Activated CD8-positive, alpha-beta memory T cell treated with anti-CD3 and anti-CD28 coated beads, Interleukin-2, amount 50 U/mL, for 24 hours (primary cell): ENCODE data around the gene FANCG.

Source experiments
- DNase-seq: peaks from one replicate; pipeline ENCODE4 v3.0.0-alpha.2; 2020; ENCODE audit errors: extremely low read depth

FANCG gene

DNA sequence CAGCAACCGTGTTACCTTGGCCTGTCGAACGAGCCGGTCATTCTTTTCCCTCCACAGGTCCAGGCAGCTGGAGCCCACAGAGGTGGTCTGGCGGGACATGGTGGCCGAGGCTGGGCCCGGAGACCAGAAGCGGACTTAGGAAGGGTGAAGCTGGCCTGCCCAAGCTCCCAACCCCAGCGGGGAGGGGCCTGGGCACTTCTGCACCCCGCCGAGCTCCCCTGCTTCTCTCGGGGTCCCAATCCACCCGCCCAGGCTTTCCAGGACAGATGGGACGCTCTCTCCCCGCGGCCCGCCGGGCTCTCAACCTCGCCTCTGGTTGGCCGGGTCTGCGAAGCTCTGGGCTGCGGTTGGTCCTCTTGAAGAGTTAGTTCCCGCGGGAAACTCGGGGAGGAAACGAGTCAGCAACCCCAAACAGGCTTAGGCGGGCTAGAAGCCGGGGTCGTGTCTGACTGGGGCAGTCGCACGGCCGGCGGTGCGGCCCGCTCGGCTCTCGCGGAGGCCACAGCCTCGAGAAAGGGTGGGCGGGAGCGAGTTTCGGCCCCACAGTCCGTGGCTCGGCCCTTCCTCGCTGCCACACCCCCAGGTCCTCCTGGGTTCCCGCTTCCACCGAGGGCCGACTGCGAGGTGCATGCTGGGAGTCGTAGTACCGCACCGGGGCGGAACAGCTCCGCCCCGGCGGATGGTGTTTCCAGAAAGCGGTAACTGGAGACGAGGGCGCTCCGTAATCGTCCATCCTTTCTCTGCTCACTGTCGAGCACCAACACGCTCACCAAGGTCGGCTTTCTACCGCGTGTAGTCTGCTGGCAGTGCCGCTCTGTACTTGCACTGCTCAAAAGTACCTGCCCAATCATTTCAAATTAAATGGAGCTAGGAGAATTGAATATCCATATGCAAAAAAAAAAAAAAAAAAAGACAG is at the start of gene FANCG:
Gene FANCG (minus strand): TSS at position 517 of the 916 bp plus-strand sequence. CDS start 418 bp downstream, at position 99.
- DNase-seq = peak; percentile 62

GRCh38 chr9:35116898-35117551 is 37.3 kb upstream of the FANCG start:
- DNase-seq = peak; percentile 69

- no peak for DNase-seq
Observed at GRCh38 chr9:35116539-35116897, 36.8 kb upstream of the FANCG start.

DNA sequence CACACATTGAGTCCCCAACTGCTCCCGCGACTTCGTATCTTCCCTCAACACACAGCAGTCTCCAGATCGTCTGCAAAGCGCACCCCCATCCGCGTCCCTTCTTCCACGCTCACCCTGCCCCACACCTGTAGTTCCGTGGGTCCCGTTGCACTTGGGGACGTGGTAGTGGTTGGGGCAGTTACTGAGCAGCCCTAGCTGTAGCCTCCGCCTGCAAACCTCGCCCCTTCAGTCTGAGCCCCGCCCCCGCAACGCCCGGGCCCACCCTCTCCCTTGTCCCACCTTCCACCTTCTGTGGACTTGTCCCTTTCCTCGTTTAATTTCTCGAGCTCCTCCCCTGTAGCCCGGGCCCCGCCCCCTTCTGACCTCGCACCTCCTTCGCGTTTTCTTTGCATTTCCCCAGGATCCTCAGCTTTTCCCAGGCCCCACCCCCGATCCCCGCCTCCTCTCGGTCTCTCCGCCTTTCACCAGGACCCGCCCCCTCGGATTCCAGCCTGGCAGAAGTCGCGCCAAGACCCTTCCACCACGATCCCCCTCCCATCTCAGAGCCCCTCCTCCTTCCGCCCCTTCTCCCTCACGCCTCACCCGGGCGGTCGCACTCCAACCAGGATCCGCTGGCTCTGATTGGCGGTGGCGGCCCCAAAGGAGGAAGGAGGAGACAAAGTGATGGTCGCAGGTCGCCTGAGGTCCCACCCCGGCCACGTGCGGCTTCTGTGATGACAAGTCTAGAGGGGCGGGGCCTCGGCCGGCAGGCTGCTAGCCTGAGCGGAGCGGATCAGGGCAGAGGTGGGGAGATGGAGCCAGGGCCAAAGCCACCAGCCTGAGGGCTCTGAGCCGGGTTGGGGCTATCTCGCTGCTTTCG is 36.2 kb upstream of the FANCG start, which contains the start of gene ATOSB:
Gene ATOSB (minus strand): TSS at position 183 of the 859 bp plus-strand sequence. CDS start 7,588 bp downstream, outside the sequence.
- peak; percentile 87 for DNase-seq

- DNase-seq = no peak
Observed at GRCh38 chr9:35114840-35115628, 35.3 kb upstream of the FANCG start.

- DNase-seq = peak; percentile 43
Observed at GRCh38 chr9:35114113-35114839, 34.5 kb upstream of the FANCG start.

DNA sequence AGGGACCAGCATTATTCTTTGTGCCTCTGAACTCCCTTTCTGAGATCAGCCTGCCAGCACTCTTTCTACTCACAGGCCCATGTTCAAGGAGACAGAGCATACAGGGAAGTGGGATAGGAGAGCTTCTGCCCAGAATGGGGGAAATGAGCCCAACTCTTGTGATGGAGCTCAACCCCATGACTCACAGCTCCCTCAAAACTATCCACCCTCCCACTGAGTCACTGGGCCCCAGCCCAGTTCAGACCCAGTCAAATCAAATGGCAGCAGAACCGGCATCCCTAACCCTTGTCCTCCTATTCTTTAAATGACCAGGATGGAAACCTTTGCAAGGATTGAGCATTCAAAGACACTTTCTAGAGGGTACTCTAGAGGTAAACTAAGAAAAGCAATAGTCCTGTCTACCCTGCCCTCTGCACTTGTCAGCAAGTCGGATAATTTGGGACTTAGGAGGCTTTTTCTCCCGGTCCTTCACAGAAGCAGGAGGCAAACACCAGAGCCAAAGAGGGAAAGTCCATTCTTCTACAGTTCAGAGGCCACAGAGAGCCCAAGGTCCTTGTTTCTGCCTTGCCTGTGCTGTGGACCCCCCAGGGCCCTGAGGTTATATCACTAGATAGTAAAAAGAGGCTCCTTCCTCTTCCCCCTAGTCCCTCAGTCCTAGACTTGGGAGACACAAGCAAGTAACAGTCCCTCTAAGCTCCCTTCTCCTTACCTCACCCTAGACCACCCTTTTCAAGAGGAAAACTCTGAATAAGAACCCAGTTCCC is 32.7 kb upstream of the FANCG start:
- DNase-seq = no peak

DNA sequence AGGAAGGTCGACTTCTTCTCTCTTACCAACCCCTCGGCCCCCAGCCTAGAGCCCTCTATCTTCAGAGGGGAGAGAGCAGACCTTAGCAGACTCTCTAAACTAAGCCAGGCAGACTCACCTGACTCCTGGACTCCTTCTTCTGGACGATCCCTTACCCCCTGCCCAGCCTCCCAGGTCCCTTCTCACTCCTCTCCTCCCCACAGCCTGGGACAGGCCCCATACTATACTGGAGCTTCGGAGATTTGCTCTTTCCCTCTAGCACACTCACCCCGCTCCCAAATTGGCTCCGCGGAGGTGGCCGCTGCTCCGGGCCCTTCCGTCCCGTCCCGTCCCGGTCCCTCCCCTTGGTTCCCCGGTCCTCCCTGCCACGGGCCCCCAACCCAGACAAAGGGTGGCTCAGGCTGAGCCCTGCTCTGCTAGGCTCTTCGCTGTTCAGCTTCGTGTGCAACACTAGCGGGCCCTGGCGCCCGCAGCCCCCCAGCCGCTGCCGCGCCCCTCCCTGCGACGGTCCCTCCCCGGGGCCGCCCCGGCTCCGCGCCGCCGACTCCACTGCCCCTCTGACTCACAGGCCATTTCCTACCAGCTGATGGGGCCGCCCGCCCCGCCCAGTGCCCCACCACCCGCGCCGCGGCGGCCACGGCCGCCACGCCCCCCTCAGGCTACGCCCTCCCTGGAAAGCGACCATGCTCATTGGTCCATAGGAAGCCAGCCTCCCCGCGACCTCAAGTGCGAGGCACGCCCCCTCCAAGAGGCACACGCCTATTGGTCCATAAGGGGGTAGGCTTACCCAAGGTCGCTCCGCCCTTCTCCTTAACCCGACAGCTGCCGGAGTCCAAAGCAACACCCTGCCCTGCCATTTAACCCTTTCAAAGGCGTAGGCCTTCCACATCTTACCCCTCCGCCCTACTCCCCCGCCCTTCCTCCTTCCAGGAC is 31.5 kb upstream of the FANCG start:
- DNase-seq = peak; percentile 92

- no peak for DNase-seq
Observed at GRCh38 chr9:35110327-35110761, 30.6 kb upstream of the FANCG start.

DNA sequence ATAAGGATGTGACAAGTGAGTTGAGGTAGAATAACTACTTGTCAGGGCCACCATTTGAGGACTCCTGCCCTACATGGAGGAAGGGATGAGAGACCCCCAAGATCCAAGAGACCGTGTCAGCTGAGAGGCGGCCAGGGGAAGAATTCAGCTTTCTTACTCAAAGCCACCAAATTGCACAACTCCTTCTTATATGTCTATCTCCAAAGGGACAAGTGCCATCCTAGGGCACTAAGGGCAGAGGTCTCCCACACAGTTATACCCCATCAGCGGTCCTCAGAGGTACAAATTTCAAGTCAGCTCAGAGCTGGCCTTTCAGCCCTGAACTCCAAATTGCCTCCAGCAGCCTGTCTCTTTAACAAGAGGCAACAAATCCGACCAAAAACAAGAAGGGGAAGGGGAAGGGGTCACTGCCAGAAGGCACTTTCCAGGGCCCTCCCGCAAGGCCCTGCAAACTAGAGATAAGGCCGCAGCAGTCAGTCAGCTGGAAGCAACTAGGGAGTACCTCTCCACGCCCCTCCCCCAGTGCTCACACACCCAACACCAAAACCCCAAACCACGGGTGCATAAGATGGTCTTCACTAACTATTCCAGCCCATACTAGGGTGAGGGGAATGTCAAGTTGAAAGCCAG is 29.3 kb upstream of the FANCG start:
- no peak for DNase-seq

GRCh38 chr9:35108461-35108860 is 28.7 kb upstream of the FANCG start:
- DNase-seq = no peak

DNA sequence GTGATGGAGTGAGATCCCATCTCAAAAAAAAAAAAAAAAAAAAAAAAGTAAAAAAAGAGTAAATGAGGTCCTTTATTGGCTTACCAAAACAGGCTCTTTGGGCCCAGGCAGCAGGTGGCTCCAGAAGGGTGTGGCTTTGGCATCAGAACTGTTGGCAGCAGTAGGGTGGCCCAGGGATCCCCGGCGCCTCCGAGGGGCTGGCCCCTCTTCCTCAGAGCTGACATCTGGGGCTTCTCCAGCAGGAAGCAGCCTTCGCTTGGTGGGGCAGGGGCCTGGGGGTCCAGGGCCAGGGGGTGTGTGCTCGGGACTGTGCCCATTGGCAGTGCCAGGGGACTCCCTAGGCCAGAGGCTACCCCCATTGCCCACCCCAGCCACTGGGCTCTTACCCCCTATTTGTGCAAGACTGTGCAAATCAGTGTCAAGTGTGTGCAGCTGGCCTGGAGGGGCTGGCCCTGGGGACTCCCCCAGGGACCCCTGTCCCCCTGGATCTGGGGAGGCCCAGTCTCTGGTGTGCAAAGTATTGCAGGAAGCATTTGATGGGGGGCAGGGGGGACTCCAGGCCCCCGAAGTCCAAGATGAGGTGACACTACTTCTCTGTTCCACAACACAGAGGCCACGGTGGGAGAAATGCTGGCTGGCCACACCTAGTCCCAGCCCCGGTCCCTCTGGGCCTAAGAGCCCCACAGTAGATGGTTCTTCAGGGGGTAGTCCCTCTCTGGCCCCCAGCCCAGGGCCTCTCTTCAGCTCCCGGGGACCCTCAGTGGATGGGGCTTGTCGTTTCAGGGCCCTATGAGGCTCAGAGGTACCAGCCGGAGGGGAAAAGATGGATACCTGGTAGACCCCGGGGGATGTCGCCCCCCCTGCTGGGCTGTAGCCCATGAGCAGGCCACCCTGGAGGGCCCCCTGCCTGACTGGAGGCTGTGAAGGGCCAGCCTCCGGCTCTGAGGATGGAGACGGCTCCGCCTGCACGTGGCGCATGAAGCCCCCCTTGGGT is 27.9 kb upstream of the FANCG start:
- DNase-seq = no peak

GRCh38 chr9:35106343-35106730 is 26.6 kb upstream of the FANCG start:
- no peak for DNase-seq

DNA sequence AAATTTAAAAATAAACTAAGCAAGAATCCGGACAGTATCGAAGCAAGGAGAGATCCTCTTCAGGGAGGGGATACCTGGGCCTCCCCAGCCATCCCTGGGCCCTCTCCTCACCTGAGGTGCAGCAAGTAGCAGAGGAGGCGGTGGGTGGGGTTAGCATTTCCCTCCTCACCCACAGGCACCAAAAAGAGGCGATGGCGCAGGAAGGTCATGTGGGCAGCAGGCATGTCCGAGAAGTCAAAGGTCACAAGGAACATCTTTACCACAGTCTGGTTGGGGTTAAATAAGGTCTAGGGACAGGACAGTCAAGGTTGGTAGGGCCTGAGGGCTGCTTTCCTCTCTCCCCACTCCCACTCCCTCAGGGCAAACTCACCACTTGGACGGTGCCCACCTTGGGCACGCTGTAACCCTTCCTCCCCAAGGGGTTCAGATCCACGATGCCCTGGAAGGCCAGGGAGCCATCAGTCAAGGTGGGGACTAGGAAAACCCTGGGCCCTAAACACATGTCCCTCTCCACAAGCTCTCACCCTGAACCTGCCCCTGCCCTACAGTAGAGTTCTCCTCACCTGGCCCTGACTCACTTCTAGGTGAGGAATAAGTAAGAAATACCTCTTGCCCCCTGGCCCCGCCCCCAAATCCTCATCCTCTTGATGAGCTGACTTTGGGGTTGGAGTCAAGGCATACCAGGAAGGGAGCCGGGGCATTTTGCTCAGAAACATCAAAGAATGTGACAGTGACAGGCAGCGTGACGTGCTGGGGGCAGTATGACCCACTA is 26.0 kb upstream of the FANCG start:
- DNase-seq = no peak

DNA sequence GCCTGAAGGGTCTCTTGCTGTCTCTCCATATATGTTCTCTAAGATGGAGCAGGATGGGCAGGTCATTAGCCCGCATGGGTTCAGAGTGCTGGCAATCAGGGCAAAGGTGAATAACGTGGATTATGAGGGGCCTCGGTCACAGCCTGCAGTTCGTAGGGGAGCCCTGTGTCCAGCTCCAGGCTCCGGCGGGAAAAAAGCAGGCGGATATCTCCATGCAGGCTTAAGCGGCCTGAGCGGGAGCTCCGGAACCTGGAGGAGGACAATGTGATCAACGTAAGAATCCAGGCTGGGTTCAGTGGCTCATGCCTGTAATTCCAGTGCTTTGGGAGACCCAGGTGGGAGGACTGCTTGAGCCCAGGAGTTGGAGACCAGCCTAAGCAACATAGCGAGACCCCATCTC is 25.4 kb upstream of the FANCG start:
- DNase-seq = no peak

GRCh38 chr9:35104586-35104985 is 24.8 kb upstream of the FANCG start:
- DNase-seq = no peak
